Choroid plexus epithelial cell (primary cell): ENCODE measurements around the gene PYDC1.
"Not testable (repeated sequence)": the region's sequence is repeated elsewhere in the genome, so short reads cannot be mapped to it uniquely, and the experiment has no call there.

Experiments used
- DNase-seq: peaks from one replicate; pipeline ENCODE4 v3.0.0-alpha.2; 2010; ENCODE audit warnings: low read depth
- H3K4me3 ChIP-seq: 2 replicates; pipeline ENCODE4 v1.5.1; 2011; ENCODE audit warnings: low read depth, mild to moderate bottlenecking, control low read depth, low read length, moderate library complexity
- TF ChIP-seq, protein P1 (sequence below): conservative IDR thresholded peaks from 2 replicates; pipeline ENCODE4 v1.5.1; 2011; ENCODE audit warnings: low read depth, mild to moderate bottlenecking, control low read depth, inconsistent platforms, low read length, moderate library complexity

PYDC1 gene

DNA sequence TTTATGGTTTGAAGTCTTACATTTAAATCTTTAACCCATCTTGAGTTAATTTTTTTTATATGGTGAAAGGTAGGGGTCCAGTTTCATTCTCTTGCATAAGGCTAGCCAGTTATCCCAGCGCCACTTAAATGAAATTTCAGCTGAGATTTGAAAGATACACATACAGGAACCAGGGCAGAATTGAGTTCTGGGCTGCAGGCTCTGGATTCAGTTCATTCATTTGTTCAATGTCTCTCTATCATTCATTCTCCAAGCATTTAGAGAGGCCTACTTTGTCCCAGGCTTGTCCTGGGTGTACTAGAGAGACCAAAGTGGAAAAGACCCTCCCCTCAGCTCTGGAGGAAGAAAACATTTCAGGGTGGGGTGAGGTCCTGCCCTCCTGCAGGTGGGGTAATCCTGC, 3.6 kb downstream of the PYDC1 start:
- no peak overlapping the region for H3K4me3 ChIP-seq
- DNase-seq, result no peak
- TF ChIP-seq, protein P1, sequence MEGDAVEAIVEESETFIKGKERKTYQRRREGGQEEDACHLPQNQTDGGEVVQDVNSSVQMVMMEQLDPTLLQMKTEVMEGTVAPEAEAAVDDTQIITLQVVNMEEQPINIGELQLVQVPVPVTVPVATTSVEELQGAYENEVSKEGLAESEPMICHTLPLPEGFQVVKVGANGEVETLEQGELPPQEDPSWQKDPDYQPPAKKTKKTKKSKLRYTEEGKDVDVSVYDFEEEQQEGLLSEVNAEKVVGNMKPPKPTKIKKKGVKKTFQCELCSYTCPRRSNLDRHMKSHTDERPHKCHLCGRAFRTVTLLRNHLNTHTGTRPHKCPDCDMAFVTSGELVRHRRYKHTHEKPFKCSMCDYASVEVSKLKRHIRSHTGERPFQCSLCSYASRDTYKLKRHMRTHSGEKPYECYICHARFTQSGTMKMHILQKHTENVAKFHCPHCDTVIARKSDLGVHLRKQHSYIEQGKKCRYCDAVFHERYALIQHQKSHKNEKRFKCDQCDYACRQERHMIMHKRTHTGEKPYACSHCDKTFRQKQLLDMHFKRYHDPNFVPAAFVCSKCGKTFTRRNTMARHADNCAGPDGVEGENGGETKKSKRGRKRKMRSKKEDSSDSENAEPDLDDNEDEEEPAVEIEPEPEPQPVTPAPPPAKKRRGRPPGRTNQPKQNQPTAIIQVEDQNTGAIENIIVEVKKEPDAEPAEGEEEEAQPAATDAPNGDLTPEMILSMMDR, result no peak

- no peak for DNase-seq
- H3K4me3 ChIP-seq, result no peak overlapping the region
- TF ChIP-seq, protein P1, result no peak
Observed at GRCh38 chr16:31206776-31207175, 10.2 kb downstream of the PYDC1 start.

GRCh38 chr16:31204871-31205666, 11.9 kb downstream of the PYDC1 start:
- H3K4me3 ChIP-seq, result no peak overlapping the region
- TF ChIP-seq, protein P1, result no peak
- DNase-seq, result no peak

- peak within 1 kb of the TSS; percentile 74 for H3K4me3 ChIP-seq
- TF ChIP-seq, protein P1, result no peak
- DNase-seq, result peak; percentile 44
Observed at GRCh38 chr16:31202414-31203375, 14.2 kb downstream of the PYDC1 start, which contains the start of gene PYCARD. PYCARD (minus strand) TSS chr16:31202760; CDS start chr16:31202690, 70 bp downstream.

DNA sequence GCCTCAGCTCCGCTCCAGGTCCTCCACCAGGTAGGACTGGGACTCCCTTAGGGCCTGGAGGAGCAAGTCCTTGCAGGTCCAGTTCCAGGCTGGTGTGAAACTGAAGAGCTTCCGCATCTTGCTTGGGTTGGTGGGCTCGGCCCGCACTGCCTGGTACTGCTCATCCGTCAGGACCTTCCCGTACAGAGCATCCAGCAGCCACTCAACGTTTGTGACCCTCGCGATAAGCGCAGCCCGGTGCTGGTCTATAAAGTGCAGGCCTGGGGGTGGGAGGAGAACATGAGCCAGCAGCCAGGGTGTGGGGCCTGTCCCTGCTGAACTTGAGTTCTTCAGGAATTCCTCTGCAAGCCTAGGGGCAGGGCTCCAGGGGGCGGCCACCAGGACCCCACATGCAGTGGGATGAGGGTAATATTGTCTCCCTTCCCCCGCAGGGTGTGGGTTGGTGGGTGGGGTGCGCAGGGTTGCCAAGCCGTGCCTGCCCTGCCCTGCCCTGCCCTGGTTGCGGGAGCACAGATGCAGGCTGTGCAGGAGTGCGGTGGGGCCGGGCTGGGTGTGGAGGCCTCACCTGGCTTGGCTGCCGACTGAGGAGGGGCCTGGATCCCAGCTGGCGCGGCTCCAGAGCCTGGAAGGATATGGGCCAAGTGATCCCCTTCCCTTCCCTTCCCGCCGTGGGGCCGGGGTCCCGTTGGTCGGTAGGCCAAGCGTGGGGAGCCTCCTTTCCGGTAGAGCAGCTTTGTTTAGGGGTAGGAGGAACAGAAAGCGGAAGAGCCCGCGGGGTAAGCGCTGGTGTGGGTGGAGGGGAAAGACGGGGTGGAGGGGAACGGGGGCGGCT, 15.1 kb downstream of the PYDC1 start:
- H3K4me3 ChIP-seq, result peak overlapping the region; percentile 74
- TF ChIP-seq, protein P1, result no peak
- DNase-seq, result peak; percentile 25

DNA sequence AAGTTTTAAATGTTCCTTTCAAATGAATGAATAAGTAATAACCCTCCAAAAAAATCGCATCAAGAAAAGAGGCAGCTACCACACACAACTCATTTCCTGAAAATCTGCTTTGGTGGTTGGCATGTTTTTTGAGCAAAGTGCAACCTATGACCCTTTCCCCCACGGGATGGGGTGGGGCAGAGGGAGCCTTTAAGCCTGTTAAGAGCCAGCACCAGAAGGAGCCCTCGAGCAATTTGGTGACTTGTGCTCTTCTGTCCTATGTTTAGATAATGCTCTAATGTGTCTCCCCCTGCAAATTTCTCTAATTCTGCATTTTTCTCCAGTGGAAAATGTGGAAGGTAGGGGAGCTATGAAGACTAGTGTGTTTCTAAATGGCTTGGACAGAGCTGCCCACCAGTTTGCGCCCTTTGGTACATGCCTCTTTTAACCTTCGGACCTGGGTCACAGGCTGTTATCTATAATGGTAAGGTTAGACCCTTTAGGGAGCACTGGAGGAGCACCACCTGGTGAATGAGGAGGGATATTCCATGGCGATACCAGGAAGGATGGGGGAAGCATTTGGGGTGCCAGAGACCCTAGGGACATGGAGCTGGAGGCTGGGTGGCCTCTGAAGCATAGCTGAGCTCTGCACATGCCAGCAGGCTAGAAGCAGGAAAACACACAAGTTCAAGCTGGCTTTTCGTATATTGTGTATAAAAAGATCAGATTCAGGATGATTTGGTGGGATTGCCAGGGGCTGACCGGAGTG, 15.9 kb downstream of the PYDC1 start:
- DNase-seq, result peak; percentile 23
- no peak overlapping the region for H3K4me3 ChIP-seq
- TF ChIP-seq, protein P1, result peak; percentile 26

GRCh38 chr16:31200111-31200510, 16.8 kb downstream of the PYDC1 start:
- H3K4me3 ChIP-seq, DNase-seq: not testable (repeated sequence)
